Measurements from ENCODE around the gene TNFRSF1A.
"Not testable (repeated sequence)": the region's sequence is repeated elsewhere in the genome, so short reads cannot be mapped to it uniquely, and the experiment has no call there.

GRCh38 chr12:6289081-6289480, 52.8 kb downstream of the TNFRSF1A start:
- TF ChIP-seq CTCF (conservative IDR thresholded peaks at IDR 0.05; ENCODE audit: low read depth, low read length); EZH2phosphoT487 (IDR thresholded peaks at IDR 0.05; ENCODE audit: borderline replicate concordance, low read length): not testable (repeated sequence)
